ENCODE data around the gene ASIC2.

Gene ASIC2

GRCh38 chr17:33112763-33113162 is 180.3 kb downstream of the ASIC2 start:
- no peak for DNase-seq

GRCh38 chr17:33109336-33110072 is 183.6 kb downstream of the ASIC2 start:
- no peak for DNase-seq

GRCh38 chr17:33106525-33107165 is 186.4 kb downstream of the ASIC2 start:
- DNase-seq: no peak

GRCh38 chr17:33105911-33106310 is 187.2 kb downstream of the ASIC2 start:
- no peak for DNase-seq

GRCh38 chr17:33099906-33100305 is 193.2 kb downstream of the ASIC2 start:
- DNase-seq: no peak

- no peak for DNase-seq
These were observed 193.8 kb downstream of the ASIC2 start for GRCh38 chr17:33099252-33099651.

GRCh38 chr17:33097411-33097810 is 195.7 kb downstream of the ASIC2 start:
- DNase-seq: no peak

- DNase-seq: no peak
These were observed 196.9 kb downstream of the ASIC2 start for GRCh38 chr17:33096161-33096560.

- no peak for DNase-seq
These were observed 201.8 kb downstream of the ASIC2 start for GRCh38 chr17:33091271-33091670.

GRCh38 chr17:33090806-33091205 is 202.3 kb downstream of the ASIC2 start:
- no peak for DNase-seq

GRCh38 chr17:33086878-33087277 is 206.2 kb downstream of the ASIC2 start:
- DNase-seq: no peak

- DNase-seq: no peak
These were observed 207.1 kb downstream of the ASIC2 start for GRCh38 chr17:33086041-33086440.

- DNase-seq: no peak
These were observed 207.8 kb downstream of the ASIC2 start for GRCh38 chr17:33085256-33085655.

- DNase-seq: no peak
These were observed 208.3 kb downstream of the ASIC2 start for GRCh38 chr17:33084755-33085154.

GRCh38 chr17:33082529-33083173 is 210.4 kb downstream of the ASIC2 start:
- DNase-seq: no peak

- DNase-seq: no peak
These were observed 213.0 kb downstream of the ASIC2 start for GRCh38 chr17:33080091-33080490.

GRCh38 chr17:33079201-33079600 is 213.9 kb downstream of the ASIC2 start:
- DNase-seq: no peak

GRCh38 chr17:33076979-33077378 is 216.1 kb downstream of the ASIC2 start:
- no peak for DNase-seq

- no peak for DNase-seq
These were observed 219.7 kb downstream of the ASIC2 start for GRCh38 chr17:33073416-33073815.

- DNase-seq: no peak
These were observed 220.5 kb downstream of the ASIC2 start for GRCh38 chr17:33072421-33073161.

GRCh38 chr17:33071656-33072055 is 221.4 kb downstream of the ASIC2 start:
- no peak for DNase-seq

- DNase-seq: no peak
These were observed 235.5 kb downstream of the ASIC2 start for GRCh38 chr17:33057564-33057963.

GRCh38 chr17:33056399-33057146 is 236.5 kb downstream of the ASIC2 start:
- DNase-seq: no peak
